Measurements from ENCODE around the gene FNBP1. TPM values are rescaled to one million over a fixed set of nuclear protein-coding genes. Genes with fewer than 3 reads are reported as not detected.
A peak's percentile ranks its signal among the peaks of the same experiment; 100 is the strongest.

Gene FNBP1
- total RNA-seq, 1 donor from 2014 or later: 29.7 TPM

DNA sequence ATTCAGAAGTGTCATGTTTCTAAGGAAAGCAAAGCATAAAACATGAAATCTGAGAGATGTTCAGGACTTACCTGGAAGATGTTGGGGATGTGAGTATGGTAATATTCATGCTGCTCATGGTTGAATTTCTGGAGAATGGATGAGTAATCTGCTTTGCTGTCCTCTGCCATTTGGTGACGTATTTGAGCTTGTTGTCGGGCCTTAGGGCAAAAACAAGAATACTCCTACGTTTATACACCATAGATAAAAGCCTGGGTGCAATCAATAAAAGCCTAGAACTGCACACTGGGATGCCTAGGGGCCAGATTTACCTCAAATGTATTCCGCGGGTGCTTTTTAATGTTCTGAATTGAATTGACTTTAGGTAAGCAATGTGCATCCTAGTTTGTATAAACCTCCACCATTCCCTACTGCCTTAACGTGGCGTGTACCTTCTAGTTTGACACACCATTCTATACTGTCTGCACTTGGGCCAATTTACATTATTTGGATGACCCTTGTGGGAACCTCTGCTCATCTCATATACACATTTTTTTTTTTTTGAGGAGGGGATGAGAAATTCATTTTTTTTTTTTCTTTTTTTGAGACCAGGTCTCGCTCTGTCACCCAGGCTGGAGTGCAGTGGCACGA is 113.4 kb downstream of the FNBP1 start:
- DNase-seq (ENCODE audit: low read depth, low spot score): no peak

DNA sequence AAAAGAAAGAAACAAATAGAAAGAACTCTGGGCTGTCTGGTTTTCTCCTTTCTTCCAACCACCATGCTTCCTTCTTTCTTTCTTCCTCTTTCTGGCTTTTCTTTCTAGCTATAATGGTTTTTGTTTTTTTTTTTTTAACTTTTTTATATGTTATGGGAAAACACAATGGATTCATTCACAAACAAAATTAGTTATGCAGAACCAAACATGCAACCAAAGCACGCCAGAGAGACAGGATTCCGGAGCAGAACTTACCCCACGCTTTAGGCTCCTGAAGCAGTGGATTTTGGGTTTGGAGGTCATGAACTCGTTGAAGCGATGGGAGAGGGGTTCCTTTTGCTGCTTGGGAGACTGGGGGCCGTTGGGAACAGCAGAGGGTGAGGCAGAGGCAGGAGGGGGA is 119.4 kb downstream of the FNBP1 start:
- no peak for DNase-seq (ENCODE audit: low read depth, low spot score)

DNA sequence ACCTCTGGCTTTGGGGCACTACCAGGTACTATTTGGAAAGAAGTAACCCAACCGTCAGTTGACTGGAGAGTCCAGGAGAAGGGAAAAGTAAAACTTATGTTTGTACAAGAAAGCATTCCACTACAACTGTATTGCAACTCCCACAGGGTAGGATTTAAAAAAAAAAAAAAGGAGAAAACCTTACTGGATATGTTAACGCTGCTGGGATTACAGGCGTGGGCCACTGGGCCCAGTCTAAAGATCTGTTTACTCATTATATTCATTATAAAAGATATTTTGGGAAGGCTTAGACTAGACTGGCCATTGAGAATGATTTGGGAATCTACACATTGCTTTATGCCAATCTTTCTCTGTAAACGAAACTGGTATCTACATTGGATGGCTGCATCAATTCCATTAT is 121.1 kb downstream of the FNBP1 start:
- no peak for DNase-seq (ENCODE audit: low read depth, low spot score)

DNA sequence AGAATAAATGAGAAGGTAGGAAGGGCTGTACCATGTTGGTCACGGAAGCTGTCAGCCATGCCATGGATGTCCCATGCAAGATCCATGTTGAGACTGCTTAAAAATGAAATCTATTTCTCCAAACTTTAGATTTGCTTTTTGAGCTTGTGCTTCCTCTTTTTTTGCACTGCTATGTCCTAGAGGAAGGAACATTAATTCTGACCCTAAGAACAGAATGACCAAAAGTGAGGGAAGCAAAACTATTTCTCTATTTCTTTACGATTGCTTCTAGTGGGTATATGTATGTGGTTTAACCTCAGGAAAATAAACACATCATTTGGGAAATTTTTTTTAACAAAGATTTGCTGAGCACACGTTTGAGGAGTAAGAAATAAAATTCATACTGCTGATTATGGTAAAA is 123.1 kb downstream of the FNBP1 start:
- no peak for DNase-seq (ENCODE audit: low read depth, low spot score)

DNA sequence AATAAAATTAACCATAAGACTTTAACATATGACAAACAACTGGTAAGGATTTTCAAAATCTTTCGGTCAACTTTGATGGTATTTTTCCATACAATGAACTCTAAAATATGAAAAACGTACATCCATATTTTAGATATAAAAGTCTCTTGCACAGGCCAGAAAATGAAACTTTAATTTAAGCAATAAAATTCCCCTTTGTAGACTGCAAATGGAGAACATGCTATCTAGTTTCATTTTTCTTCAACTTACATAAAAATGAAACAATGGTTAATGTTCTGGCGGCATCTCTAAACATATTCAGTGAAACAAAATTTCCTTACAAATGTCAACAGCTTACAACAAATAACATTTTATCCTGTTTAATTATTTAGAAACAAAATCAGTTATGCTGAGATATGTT is 123.7 kb downstream of the FNBP1 start:
- no peak for DNase-seq (ENCODE audit: low read depth, low spot score)

DNA sequence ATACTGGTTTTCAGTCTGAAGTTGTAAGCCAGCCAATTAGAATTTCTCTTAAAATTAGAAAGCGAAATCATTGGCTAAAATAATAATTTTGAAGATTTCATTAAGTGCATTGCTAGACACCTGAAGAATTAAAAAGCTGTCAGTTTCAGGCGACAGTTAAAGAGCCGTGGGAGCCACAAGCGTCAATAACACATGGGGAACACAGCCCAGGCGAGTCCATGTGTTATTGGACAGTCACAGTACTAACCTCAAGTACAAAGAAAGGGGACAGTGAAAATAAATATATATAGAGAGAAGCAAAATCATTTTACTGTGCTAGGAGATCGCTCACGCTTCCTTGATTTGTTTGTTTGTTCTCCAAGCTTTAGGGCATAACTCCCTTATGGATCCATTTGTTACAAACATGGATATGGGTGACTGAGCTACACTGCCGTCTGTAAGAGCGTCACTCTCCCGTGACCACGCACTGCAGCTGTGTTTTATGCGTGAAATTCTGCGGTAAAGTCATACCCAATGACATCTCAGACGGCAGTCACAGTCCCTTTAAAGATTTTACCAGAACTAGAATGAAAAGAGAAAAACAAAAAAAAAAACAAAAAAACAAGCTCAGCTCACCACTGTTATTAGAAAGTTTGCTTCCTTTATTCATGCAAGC is 124.6 kb downstream of the FNBP1 start:
- no peak for DNase-seq (ENCODE audit: low read depth, low spot score)

DNA sequence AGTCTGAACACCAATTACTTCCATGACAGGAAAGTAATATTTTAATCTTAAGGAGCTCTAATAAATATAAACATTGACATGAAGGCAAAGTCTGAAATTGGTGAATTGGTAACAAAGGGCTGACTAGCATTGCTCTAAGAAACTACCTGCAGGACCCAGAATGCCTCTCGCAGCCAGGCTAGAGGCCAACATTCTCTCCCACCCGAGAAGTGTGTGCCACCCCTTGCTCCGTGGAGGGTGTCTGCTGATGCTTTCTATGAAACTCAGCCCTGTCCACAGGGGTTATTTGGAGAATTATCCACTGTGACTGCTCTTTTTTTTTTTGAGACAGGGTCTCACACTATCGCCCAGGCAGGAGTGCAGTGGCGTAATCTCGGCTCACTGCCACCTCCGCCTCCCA is 126.3 kb downstream of the FNBP1 start:
- no peak for DNase-seq (ENCODE audit: low read depth, low spot score)

DNA sequence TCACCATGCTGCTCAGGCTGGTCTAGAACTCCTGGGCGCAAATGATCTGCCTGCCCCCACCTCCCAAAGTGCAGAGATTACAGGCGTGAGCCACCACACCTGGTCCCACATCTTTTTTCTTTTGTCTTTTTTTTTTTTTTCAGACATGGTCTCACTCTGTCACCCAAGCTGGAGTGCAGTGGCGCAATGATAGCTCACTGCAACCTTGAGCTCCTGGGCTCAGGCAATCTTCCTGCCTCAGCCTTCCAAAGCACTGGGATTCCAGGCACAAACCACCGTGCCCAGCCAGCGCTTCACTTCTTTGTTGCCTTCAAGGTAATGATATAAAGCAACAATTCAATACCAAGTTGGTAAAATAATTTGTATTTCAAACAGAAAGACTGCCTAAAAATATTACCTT is 128.9 kb downstream of the FNBP1 start:
- DNase-seq (ENCODE audit: low read depth, low spot score): no peak

DNA sequence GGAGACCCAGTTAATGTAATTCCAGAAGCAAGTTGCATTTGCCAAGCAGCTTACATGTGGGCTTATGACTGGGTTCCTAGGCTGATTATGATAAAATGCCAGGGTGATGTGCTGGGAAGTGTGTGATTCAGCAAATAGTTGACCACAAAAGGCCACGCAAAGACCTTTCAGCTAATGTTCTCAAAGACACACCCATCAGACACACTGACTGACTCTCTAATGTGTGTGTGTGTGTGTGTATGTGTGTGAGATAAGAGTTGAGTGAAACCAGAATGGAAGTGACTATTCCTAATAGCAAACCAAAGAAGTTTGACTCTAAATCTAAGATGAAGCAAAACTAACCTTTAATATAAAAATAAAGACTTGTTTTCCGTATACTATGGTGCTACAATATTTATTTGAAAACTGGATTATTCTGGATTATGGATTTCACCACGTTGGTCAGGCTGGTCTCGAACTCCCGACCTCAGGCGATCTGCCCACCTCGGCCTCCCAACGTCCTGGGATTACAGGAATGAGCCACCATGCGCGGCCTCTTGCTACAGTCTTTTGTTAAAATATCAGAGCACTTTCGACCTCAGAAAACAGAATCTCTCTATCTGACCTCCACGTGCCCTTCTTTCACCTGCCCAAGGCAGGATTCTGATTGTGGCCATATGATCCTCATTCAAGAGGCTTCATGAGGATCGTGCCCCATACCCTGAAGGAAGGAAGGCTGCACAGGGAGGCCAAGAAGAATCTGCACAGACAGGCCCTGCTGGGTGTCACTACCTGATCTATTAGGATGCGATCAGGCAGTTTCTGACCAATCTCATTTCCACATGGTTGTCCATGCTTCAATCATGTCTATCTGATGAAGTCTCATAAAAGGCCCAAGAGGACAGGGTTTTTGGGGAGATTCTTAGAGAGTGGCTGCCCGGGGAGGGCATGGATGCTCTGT is 132.1 kb downstream of the FNBP1 start:
- peak; percentile 93 for DNase-seq (ENCODE audit: low read depth, low spot score)

DNA sequence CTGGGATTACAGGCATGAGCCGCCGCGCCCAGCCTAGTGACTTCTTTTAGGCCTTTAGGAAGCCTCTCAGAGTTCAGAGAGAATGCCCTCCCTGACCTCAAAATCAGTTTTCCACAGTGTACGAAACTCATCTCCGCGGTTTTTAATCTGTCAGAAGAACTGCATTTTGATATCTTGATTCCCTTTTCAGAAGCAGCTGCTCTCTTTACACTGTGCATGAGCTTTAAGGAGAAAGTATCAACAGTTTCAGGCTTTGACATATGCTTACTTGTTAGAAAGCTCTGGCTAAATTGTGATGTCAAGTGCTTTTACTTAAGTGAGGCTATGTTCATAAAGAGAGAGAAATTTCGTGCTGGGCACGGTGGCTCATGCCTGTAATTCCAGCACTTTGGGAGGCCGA is 133.1 kb downstream of the FNBP1 start:
- no peak for DNase-seq (ENCODE audit: low read depth, low spot score)

DNA sequence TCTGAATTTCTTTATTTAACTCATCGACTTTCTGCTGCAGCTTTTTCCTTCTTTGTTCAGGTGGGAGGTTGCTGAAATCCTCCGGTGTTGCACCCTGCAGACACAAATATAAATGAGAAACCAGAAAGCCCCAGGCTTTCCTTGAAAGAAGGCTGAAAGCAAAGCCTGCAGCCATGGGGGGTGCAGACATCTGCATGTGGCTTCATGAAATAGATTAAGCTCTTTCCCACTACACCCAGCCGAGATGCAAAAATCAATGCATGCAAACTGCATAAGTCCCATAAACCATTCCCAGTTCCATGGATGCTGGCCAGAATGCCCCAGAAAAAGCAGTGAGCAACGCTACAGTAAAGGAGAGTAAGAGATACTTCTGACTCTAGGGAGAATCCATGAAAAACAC is 134.1 kb downstream of the FNBP1 start:
- no peak for DNase-seq (ENCODE audit: low read depth, low spot score)

DNA sequence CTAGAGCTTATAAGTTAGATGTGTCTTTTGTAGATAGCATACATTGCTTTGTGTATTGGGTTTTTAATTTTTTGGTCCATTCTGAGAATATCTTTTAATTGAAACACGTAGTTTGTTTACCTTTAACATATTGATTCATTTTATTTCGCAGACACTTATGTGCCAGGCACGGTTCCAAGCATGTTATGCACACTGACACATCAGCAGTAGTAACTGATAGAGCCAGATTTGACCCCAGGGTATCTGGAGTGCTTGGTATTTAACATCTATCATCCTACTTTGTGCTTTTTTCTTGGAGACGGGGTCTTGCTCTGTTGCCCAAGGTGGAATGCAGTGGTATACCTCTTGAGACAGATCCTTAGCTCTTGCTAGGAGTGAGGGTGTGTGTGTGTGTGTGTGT is 135.8 kb downstream of the FNBP1 start:
- DNase-seq (ENCODE audit: low read depth, low spot score): no peak

DNA sequence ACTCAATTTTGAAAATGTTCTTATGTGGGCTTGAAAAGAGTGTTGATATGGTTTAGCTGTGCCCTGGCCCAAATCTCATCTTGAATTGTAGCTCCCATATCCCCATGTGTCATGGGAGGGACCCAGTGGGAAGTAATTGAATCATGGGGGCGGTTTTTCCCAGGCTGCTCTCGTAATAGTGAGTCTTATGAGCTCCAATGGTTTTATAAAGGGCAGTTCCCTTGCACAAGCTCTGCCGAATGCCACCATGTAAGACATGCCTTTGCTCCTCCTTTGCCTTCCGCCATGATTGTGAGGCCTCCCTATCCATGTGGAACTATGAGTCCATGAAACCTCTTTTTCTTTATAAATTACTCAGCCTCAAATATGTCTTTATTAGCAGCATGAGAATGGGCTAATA is 136.7 kb downstream of the FNBP1 start:
- DNase-seq (ENCODE audit: low read depth, low spot score): no peak

DNA sequence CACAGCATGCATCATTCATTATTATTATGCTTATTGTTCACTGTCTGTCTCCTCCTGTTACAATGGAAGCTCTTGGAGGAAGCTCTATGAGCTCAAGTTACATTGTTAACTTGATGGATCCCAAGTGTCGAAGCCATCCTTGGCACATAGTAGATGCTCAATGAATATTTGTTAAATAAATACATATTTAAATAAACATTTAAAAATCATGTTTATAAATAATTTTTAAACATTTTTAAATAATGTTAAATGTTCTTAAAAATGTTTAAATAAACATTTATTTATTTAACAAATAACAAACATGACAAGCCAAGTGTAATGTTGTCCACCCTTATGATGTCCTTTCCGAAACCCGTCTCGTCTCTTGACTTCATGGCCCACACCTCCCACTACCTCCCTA is 138.3 kb downstream of the FNBP1 start:
- no peak for DNase-seq (ENCODE audit: low read depth, low spot score)

DNA sequence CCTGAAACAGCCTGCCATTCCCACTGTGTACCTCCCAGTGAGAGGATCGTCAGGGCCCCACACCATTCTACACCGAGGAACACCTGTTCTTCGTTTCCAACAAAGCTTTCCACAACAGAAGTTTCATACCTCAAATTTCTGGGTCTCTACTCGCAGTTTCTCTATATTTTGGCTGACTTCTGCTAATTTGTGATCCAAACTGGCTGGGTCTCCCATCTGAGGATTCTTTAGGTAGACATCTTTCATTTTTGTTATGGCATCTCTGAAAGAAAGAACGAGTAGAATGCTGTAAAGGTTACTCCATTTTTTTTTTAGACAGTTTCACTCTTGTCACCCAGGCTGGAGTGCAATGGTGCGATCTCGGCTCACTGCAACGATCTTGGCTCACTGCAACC is 140.3 kb downstream of the FNBP1 start:
- DNase-seq (ENCODE audit: low read depth, low spot score): no peak

DNA sequence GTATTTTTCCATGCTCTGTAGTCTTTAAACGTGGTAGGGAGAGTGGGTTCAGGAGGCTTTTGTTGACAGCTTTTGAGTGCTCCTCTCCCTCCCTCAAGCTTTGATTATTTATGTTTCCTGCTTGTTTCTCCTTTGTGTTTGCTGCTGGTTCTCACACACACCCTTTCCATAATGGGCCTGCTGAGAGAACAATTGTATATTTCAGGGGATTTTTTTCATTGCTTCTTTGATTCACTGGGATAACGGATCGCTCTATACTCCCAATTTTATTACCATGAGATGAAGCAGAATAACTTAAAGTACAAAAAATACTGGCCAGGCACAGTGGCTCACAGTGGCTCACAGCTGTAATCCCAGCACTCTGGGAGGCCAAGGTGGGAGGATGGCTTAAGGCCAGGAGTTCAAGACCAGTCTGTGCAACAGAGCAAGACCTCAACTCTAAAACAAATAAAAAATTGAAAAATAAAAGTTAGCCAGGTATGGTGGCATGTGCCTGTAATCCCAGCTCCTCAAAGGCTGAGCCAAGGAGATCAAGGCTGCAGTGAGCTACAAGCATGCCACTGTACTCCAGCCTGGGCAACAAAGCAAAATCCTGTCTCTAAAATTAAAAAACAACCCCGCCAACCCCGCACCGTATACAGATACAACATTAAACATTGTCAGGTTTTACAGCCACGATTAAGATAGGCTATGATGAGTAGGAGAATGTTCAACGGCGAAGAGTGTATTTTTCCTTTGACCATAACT is 140.8 kb downstream of the FNBP1 start:
- no peak for DNase-seq (ENCODE audit: low read depth, low spot score)

DNA sequence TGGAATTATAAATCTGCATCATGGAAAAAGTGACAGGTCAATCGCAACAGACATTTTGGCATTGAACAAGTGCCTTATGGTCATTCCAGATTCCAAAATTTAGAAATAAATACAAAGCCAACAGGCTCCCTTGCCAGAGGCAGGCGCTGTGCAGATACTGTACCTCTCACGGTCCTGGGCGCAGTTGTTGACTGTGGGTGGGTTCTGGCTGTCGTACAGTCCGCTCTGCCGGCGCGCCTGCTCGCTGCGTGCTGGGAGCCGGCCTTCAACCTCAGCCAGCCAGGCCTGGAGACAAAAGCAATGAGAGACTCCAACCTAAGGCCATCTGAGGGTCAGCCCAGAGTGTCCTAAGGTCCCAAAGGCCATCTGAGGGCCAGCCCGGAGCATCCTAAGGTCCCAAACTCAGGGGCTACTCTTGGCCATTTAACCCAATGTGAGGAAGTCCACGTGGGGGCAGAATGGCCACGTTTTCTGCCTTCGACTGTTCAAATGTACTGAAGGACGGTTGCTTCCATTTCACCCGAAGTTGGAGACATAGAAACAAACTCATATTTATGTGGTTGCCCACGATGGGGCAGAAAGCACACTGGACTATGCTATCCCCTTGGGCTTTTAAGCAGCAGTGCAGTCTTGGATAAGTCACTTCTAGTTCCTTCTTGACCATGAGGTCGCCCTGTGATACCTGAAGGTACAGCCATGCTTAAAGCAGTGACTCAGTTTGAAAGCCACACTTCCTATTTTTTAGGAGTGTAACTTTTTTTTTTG is 142.5 kb downstream of the FNBP1 start:
- DNase-seq (ENCODE audit: low read depth, low spot score): no peak

DNA sequence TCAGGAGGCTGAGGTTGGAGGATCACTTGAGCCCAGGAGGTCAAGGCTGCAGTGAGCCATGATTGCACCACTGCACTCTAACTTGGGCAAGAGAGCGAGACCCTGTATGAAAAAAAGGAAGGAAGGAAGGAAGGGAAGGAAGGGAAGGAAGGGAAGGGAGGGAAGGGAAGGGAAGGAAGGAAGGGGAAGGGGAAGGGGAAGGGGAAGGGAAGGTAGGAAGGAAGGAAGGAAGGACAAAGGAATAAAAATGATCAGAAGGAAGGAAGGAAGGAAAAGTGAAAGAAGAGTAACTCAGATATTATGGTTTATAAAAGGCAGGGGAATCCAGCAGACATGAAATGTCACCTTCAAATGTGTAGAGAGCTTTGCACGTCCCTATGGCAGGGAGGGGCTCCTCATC is 143.4 kb downstream of the FNBP1 start:
- no peak for DNase-seq (ENCODE audit: low read depth, low spot score)

DNA sequence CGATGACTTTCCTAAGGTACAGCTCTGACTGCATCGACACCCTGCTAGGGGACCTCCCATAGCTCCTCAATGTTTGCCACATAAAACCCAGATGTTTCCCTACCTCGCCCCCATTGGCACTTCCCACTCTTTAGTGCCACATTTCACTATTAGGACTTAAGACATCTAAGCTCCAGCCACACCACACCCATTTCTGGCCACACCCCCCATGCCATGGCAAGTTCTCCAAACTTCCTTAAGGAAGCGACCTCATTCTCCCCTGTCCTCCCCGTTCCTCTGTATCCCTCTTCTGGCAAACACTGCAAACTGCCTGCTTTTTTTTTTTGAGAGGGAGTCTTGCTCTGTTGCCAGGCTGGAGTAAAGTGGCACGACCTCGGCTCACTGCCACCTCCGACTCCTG is 144.8 kb downstream of the FNBP1 start:
- DNase-seq (ENCODE audit: low read depth, low spot score): no peak

DNA sequence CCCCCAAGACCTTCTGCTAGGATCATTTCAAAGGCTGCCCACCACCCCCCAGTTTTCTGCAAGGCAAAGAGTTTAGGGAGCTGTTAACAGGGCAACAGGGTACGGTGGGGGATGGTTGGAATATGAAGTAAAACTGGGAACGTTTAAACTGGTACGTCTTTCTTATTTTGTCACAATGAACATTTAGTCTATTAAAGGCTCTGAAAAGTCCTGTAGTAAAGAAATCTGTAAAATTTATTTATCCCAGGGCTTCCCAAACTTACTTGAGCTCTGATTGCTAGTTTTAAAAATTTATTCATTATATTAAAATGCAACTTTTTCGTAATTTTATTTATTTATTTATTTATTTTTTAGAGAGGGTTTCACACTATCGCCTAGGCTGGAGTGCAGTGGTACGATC is 145.7 kb downstream of the FNBP1 start:
- no peak for DNase-seq (ENCODE audit: low read depth, low spot score)

Measured in pulmonary artery endothelial cell (primary cell).